NCI-H2081 (cell line): ENCODE measurements around the gene POTEJ.
"Not testable (repeated sequence)": the region's sequence is repeated elsewhere in the genome, so short reads cannot be mapped to it uniquely, and the experiment has no call there.

ENCODE experiments used
- DNase-seq, 2 experiments: peaks; one replicate each; lab custom pipeline; 2025; lab: John Stamatoyannopoulos, UW

The POTEJ gene

GRCh38 chr2:130611140-130611539 lies at the start of gene POTEJ:
Gene POTEJ (plus strand): TSS chr2:130611440. CDS start chr2:130611533, 93 bp downstream.
- DNase-seq, result not testable (repeated sequence)

GRCh38 chr2:130566165-130566564 lies 45.1 kb upstream of the POTEJ start:
- not testable (repeated sequence) for DNase-seq

GRCh38 chr2:130571929-130572328 lies 39.3 kb upstream of the POTEJ start:
- not testable (repeated sequence) for DNase-seq

- DNase-seq, result not testable (repeated sequence)
These were observed 37.0 kb upstream of the POTEJ start for GRCh38 chr2:130574230-130574629.

- DNase-seq, result not testable (repeated sequence)
These were observed 34.9 kb upstream of the POTEJ start for GRCh38 chr2:130576209-130576784.

GRCh38 chr2:130577559-130577958 lies 33.7 kb upstream of the POTEJ start:
- DNase-seq, result not testable (repeated sequence)

GRCh38 chr2:130579121-130579520 lies 32.1 kb upstream of the POTEJ start:
- not testable (repeated sequence) for DNase-seq

- DNase-seq, result not testable (repeated sequence)
These were observed 29.7 kb upstream of the POTEJ start for GRCh38 chr2:130581491-130581890.

- DNase-seq, result not testable (repeated sequence)
These were observed 28.3 kb upstream of the POTEJ start for GRCh38 chr2:130582970-130583369.

- DNase-seq, result not testable (repeated sequence)
These were observed 27.7 kb upstream of the POTEJ start for GRCh38 chr2:130583582-130583981.

GRCh38 chr2:130584726-130585125 lies 26.5 kb upstream of the POTEJ start:
- DNase-seq, result not testable (repeated sequence)

GRCh38 chr2:130588688-130589458 lies 22.4 kb upstream of the POTEJ start:
- not testable (repeated sequence) for DNase-seq

- DNase-seq, result not testable (repeated sequence)
These were observed 20.9 kb upstream of the POTEJ start for GRCh38 chr2:130590170-130590841.

- not testable (repeated sequence) for DNase-seq
These were observed 20.3 kb upstream of the POTEJ start for GRCh38 chr2:130590842-130591359.

GRCh38 chr2:130592791-130593414 lies 18.3 kb upstream of the POTEJ start:
- DNase-seq, result not testable (repeated sequence)

- DNase-seq, result not testable (repeated sequence)
These were observed 17.2 kb upstream of the POTEJ start for GRCh38 chr2:130594011-130594410.

- DNase-seq, result not testable (repeated sequence)
These were observed 14.5 kb upstream of the POTEJ start for GRCh38 chr2:130596757-130597156.

- DNase-seq, result not testable (repeated sequence)
These were observed 13.2 kb upstream of the POTEJ start for GRCh38 chr2:130597994-130598393.

- not testable (repeated sequence) for DNase-seq
These were observed 12.8 kb upstream of the POTEJ start for GRCh38 chr2:130598463-130598862.

- DNase-seq, result not testable (repeated sequence)
These were observed 11.8 kb upstream of the POTEJ start, which contains the start of gene CFC1 for GRCh38 chr2:130599393-130599792. Gene CFC1 (minus strand): TSS chr2:130599575. CDS start chr2:130599287, 288 bp downstream.

- DNase-seq, result not testable (repeated sequence)
These were observed 11.3 kb upstream of the POTEJ start for GRCh38 chr2:130599926-130600325.
